ENCODE data around the gene PIBF1.
"Not testable (repeated sequence)": the region's sequence is repeated elsewhere in the genome, so short reads cannot be mapped to it uniquely, and the experiment has no call there.

Gene PIBF1

GRCh38 chr13:72901546-72901945 is 119.6 kb downstream of the PIBF1 start:
- not testable (repeated sequence) for DNase-seq (ENCODE audit: extremely low read depth in 1 of 2, low read depth in 1 of 2)

- DNase-seq (ENCODE audit: extremely low read depth in 1 of 2, low read depth in 1 of 2): no peak
Observed at GRCh38 chr13:72908416-72908815, 126.5 kb downstream of the PIBF1 start.

- no peak for DNase-seq (ENCODE audit: extremely low read depth in 1 of 2, low read depth in 1 of 2)
Observed at GRCh38 chr13:72911981-72912380, 130.0 kb downstream of the PIBF1 start.

GRCh38 chr13:72920097-72920496 is 138.2 kb downstream of the PIBF1 start:
- DNase-seq (ENCODE audit: extremely low read depth in 1 of 2, low read depth in 1 of 2): no peak

GRCh38 chr13:72931311-72931710 is 149.4 kb downstream of the PIBF1 start:
- DNase-seq (ENCODE audit: extremely low read depth in 1 of 2, low read depth in 1 of 2): no peak

GRCh38 chr13:72932250-72932649 is 150.3 kb downstream of the PIBF1 start:
- no peak for DNase-seq (ENCODE audit: extremely low read depth in 1 of 2, low read depth in 1 of 2)

- not testable (repeated sequence) for DNase-seq (ENCODE audit: extremely low read depth in 1 of 2, low read depth in 1 of 2)
Observed at GRCh38 chr13:72946267-72946666, 164.3 kb downstream of the PIBF1 start.

- DNase-seq (ENCODE audit: extremely low read depth in 1 of 2, low read depth in 1 of 2): no peak
Observed at GRCh38 chr13:72952529-72953141, 170.7 kb downstream of the PIBF1 start.

- DNase-seq (ENCODE audit: extremely low read depth in 1 of 2, low read depth in 1 of 2): no peak
Observed at GRCh38 chr13:72953391-72953965, 171.5 kb downstream of the PIBF1 start.

- DNase-seq (ENCODE audit: extremely low read depth in 1 of 2, low read depth in 1 of 2): no peak
Observed at GRCh38 chr13:72959643-72960042, 177.7 kb downstream of the PIBF1 start.

- no peak for DNase-seq (ENCODE audit: extremely low read depth in 1 of 2, low read depth in 1 of 2)
Observed at GRCh38 chr13:72960114-72960513, 178.2 kb downstream of the PIBF1 start.

- DNase-seq (ENCODE audit: extremely low read depth in 1 of 2, low read depth in 1 of 2): no peak
Observed at GRCh38 chr13:72960541-72960940, 178.6 kb downstream of the PIBF1 start.

- DNase-seq (ENCODE audit: extremely low read depth in 1 of 2, low read depth in 1 of 2): no peak
Observed at GRCh38 chr13:72963762-72964161, 181.8 kb downstream of the PIBF1 start.

GRCh38 chr13:72970301-72970880 is 188.5 kb downstream of the PIBF1 start:
- no peak for DNase-seq (ENCODE audit: extremely low read depth in 1 of 2, low read depth in 1 of 2)

GRCh38 chr13:72970956-72971355 is 189.0 kb downstream of the PIBF1 start:
- DNase-seq (ENCODE audit: extremely low read depth in 1 of 2, low read depth in 1 of 2): no peak

GRCh38 chr13:72973234-72973633 is 191.3 kb downstream of the PIBF1 start:
- no peak for DNase-seq (ENCODE audit: extremely low read depth in 1 of 2, low read depth in 1 of 2)

GRCh38 chr13:72983085-72983768 is 201.3 kb downstream of the PIBF1 start:
- no peak for DNase-seq (ENCODE audit: extremely low read depth in 1 of 2, low read depth in 1 of 2)

- no peak for DNase-seq (ENCODE audit: extremely low read depth in 1 of 2, low read depth in 1 of 2)
Observed at GRCh38 chr13:72985610-72986009, 203.7 kb downstream of the PIBF1 start.

- no peak for DNase-seq (ENCODE audit: extremely low read depth in 1 of 2, low read depth in 1 of 2)
Observed at GRCh38 chr13:72986197-72986596, 204.3 kb downstream of the PIBF1 start.

- no peak for DNase-seq (ENCODE audit: extremely low read depth in 1 of 2, low read depth in 1 of 2)
Observed at GRCh38 chr13:72990953-72991352, 209.0 kb downstream of the PIBF1 start.

- no peak for DNase-seq (ENCODE audit: extremely low read depth in 1 of 2, low read depth in 1 of 2)
Observed at GRCh38 chr13:72998012-72998411, 216.1 kb downstream of the PIBF1 start.

Data from stimulated activated CD8-positive, alpha-beta memory T cell treated with anti-CD3 and anti-CD28 coated beads, Interleukin-7, amount 100 ng/mL, for 48 hours (primary cell).